ENCODE results near the gene ENC1. TPM values are rescaled to one million over a fixed set of nuclear protein-coding genes. Genes with fewer than 3 reads are reported as not detected.

Gene ENC1
- total RNA-seq, 4 donors from 2014 or later: 14.9 to 26.9 (median 22.0) TPM

DNA sequence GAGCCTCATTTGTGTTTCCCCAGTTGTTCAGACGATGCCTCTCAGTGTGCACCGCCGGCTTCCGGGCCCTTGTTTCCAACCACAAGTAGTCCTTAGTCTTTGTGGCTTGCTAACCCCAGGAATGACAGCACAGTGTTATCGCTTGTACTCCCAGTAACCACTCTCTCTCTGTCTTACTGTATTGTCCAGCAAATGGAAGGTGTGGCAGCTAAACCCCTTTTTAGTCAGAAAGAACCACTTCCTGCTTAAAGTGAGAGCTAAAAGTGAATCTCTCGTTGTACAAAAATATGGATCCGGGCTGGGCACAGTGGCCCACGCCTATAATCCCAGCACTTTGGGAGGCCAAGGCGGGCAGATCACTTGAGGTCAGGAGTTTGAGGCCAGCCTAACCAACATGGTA, 61.3 kb downstream of the ENC1 start:
- H3K9me3 ChIP-seq: no peaks in the 10 kb centered on the region
- H3K4me1 ChIP-seq: peaks cover 6 to 60% (median 33%) of the 10 kb centered on the region in 4 donors
- TF ChIP-seq EP300 (IDR thresholded peaks at IDR 0.05; ENCODE audit: low read depth) (no peak), CTCF (IDR thresholded peaks at IDR 0.05) (no peak), POLR2A (IDR thresholded peaks at IDR 0.05) (no peak), POLR2AphosphoS5 (IDR thresholded peaks at IDR 0.05) (no peak)
- in situ Hi-C loops (cut with MboI; ENCODE audit: low pct_ligation_motif_present in 1 of 4, low pct_unique_long_range_greater_than_20kb in 1 of 4, low sequenced_read_pairs in 3 of 4) (no loop called here), intact Hi-C loops (cut with DNase I; ENCODE audit: low total_unique reads) (no loop called here)
- DNase-seq: peak; percentile 23
- no peaks in the 10 kb centered on the region for H3K36me3 ChIP-seq
- no peaks in the 10 kb centered on the region for H3K27me3 ChIP-seq
- WGBS, 2 donors (ENCODE audit: low coverage in 1 of 2): 73 to 76% methylated on average over 4 to 9 of the region's 9 CpGs
- no peak overlapping the region for H3K4me3 ChIP-seq
- H3K27ac ChIP-seq: peak overlapping the region in 1 of 4 donors; percentile 79

- H3K27ac ChIP-seq: no peak overlapping the region
- H3K9me3 ChIP-seq: no peaks in the 10 kb centered on the region
- H3K4me1 ChIP-seq: peaks cover 6 to 60% (median 33%) of the 10 kb centered on the region in 4 donors
- TF ChIP-seq CTCF (IDR thresholded peaks at IDR 0.05) (no peak), POLR2A (IDR thresholded peaks at IDR 0.05) (no peak), POLR2AphosphoS5 (IDR thresholded peaks at IDR 0.05) (no peak), EP300 (IDR thresholded peaks at IDR 0.05; ENCODE audit: low read depth) (no peak)
- no peaks in the 10 kb centered on the region for H3K27me3 ChIP-seq
- no peak for DNase-seq
- 77 to 83% methylated on average over 5 to 7 of the region's 7 CpGs for WGBS, 2 donors (ENCODE audit: low coverage in 1 of 2)
- no peaks in the 10 kb centered on the region for H3K36me3 ChIP-seq
- H3K4me3 ChIP-seq: no peak overlapping the region
- in situ Hi-C loops (cut with MboI; ENCODE audit: low pct_ligation_motif_present in 1 of 4, low pct_unique_long_range_greater_than_20kb in 1 of 4, low sequenced_read_pairs in 3 of 4) (no loop called here), intact Hi-C loops (cut with DNase I; ENCODE audit: low total_unique reads) (no loop called here)
Measured at GRCh38 chr5:74578356-74579044, 62.0 kb downstream of the ENC1 start.

Other genes with a start within 250 kb of the ENC1 start
- 100 to 1,000 TPM; 143 to 235 (median 168) TPM for gene HEXB, start 44.5 kb upstream of the ENC1 start, total RNA-seq
- 10 to 100 TPM; 19.3 to 27.0 (median 24.7) TPM for gene GFM2, start 126.4 kb upstream of the ENC1 start, total RNA-seq
- 10 to 100 TPM; 24.7 to 88.0 (median 37.4) TPM for gene NSA2, start 126.5 kb upstream of the ENC1 start, total RNA-seq
- 10 to 100 TPM in 1 of 4 donors, 1 to 10 TPM in 2, under 1 TPM in 1; 0.20 to 14.6 (median 2.5) TPM for gene FAM169A, start 225.7 kb upstream of the ENC1 start, total RNA-seq